ENCODE data around the gene MUSK. TPM values are rescaled to one million over a fixed set of nuclear protein-coding genes. Genes with fewer than 3 reads are reported as not detected.

MUSK gene
- polyA plus RNA-seq, result 0.03 TPM in 1 of 3 replicates, not detected in the others
- not detected for polyA plus RNA-seq (2011; ENCODE audit: low read depth)
- polyA plus RNA-seq (2011; cell fraction: cytosol; rRNA removed), result not detected in 2 replicates
- polyA plus RNA-seq (2011; cell fraction: nucleus; rRNA removed), result not detected in 2 replicates
- not detected in 2 replicates for polyA plus RNA-seq (2012; ENCODE audit: low replicate concordance)
- polyA minus RNA-seq, result not detected in 3 replicates
- polyA minus RNA-seq (2011; cell fraction: cytosol; rRNA and poly(A)+ RNA removed), result not detected
- polyA minus RNA-seq (2011; cell fraction: nucleus; rRNA and poly(A)+ RNA removed), result not detected in 2 replicates

DNA sequence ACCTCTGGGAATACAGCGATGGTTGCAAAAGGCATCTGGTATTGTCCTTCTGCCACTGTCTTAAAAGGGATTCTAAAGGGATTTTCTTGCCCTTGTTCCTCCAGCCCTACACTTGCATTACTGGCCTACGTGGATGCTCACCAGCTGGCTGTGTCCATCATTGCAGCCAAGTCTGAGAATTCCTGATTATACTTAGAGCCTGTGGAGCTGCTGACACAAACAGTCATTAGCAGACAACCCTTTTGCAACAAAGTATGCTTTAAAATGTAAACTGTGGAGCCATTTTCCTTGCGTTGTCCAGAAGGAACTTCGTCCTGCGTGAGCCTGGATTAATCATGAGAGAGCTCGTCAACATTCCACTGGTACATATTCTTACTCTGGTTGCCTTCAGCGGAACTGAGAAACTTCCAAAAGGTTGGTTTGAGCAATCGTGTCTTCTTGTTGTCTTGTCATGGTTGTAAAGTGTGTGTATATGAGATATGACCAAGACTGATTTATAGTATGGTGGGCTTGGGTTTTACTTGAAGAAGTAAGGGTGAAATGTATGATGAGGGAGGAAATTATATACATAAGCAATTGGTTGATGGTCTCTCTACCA lies at the start of gene MUSK:
Gene MUSK (plus strand): TSS at position 222 of the 598 bp plus-strand sequence. CDS start 114 bp downstream, at position 336.
- peaks cover 7% of the 10 kb centered on the region for H3K4me1 ChIP-seq (ENCODE audit: control insufficient read depth, extremely low read depth, insufficient read depth, low read length)
- H3K4me2 ChIP-seq (ENCODE audit: control insufficient read depth, extremely low read depth, insufficient read depth, low read depth, low read length), result peak within 1 kb of the TSS; percentile 53
- no peaks in the 10 kb centered on the region for H3K9me1 ChIP-seq (ENCODE audit: control insufficient read depth, extremely low read depth, insufficient read depth, low read length)
- no peaks in the 10 kb centered on the region for H4K20me1 ChIP-seq (ENCODE audit: control insufficient read depth, extremely low read depth, insufficient read depth, low read length)
- no peak within 1 kb of the TSS for H3K9ac ChIP-seq (ENCODE audit: control insufficient read depth, extremely low read depth, insufficient read depth, low read length)
- no peak for TF ChIP-seq EZH2 (IDR thresholded peaks at IDR 0.05; ENCODE audit: low read length)
- TF ChIP-seq, protein P1, sequence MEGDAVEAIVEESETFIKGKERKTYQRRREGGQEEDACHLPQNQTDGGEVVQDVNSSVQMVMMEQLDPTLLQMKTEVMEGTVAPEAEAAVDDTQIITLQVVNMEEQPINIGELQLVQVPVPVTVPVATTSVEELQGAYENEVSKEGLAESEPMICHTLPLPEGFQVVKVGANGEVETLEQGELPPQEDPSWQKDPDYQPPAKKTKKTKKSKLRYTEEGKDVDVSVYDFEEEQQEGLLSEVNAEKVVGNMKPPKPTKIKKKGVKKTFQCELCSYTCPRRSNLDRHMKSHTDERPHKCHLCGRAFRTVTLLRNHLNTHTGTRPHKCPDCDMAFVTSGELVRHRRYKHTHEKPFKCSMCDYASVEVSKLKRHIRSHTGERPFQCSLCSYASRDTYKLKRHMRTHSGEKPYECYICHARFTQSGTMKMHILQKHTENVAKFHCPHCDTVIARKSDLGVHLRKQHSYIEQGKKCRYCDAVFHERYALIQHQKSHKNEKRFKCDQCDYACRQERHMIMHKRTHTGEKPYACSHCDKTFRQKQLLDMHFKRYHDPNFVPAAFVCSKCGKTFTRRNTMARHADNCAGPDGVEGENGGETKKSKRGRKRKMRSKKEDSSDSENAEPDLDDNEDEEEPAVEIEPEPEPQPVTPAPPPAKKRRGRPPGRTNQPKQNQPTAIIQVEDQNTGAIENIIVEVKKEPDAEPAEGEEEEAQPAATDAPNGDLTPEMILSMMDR (optimal IDR thresholded peaks at IDR 0.05 in 1 of 3, IDR thresholded peaks at IDR 0.05 in 1 of 3, conservative IDR thresholded peaks at IDR 0.05 in 1 of 3; ENCODE audit: extremely low read depth in 1 of 3, insufficient read depth in 2 of 3, low read length in 3 of 3), result no peak
- no peak for FAIRE-seq
- no peaks in the 10 kb centered on the region for H3K9me3 ChIP-seq (ENCODE audit: control insufficient read depth, low read depth, low read length)
- no peak within 1 kb of the TSS for H2AFZ ChIP-seq (ENCODE audit: control insufficient read depth, low read length)
- H3K27me3 ChIP-seq (ENCODE audit: control insufficient read depth, extremely low read depth, insufficient read depth, low read length), result no peaks in the 10 kb centered on the region
- dilution Hi-C loops (cut with MboI; ENCODE audit: extremely low pct_ligation_motif_present, low sequenced_read_pairs), result no loop called here
- H3K36me3 ChIP-seq (ENCODE audit: control insufficient read depth in 2 of 2, extremely low read depth in 1 of 2, insufficient read depth in 2 of 2, low read length in 2 of 2), result no peaks in the 10 kb centered on the region
- no peaks in the 10 kb centered on the region for H3K79me2 ChIP-seq (ENCODE audit: control insufficient read depth, insufficient read depth, low read length)
- no peak within 1 kb of the TSS for H3K4me3 ChIP-seq (ENCODE audit: control insufficient read depth in 2 of 3, extremely low read depth in 1 of 3, insufficient read depth in 2 of 3, low read depth in 1 of 3, low read length in 3 of 3)
- DNase-seq (ENCODE audit: low read depth, low spot score), result no peak
- no peak within 1 kb of the TSS for H3K27ac ChIP-seq (ENCODE audit: control insufficient read depth, insufficient read depth, low read length)

DNA sequence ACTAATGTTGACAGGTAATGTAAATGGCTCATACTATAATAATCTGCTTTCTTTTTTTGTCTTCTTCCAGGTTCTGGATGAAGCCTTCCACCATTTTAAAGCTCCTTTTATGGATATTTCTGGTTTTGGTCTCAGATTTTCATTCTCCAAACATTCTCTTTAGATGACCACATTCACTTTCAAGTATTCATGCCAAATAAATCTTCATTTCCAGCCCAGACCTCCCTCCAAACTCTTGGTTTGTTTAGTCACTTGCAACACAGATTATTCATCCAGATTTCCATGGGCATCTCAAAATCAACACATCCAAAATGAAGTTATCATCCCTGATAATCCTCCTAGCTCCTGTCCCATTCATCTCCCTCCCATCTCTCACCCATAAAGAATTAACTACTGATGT lies 48.8 kb upstream of the MUSK start:
- H3K9ac ChIP-seq (ENCODE audit: control insufficient read depth, extremely low read depth, insufficient read depth, low read length), result no peak overlapping the region
- FAIRE-seq, result no peak
- no peak for DNase-seq (ENCODE audit: low read depth, low spot score)
- H2AFZ ChIP-seq (ENCODE audit: control insufficient read depth, low read length), result no peak overlapping the region
- no peak overlapping the region for H3K4me3 ChIP-seq (ENCODE audit: control insufficient read depth in 2 of 3, extremely low read depth in 1 of 3, insufficient read depth in 2 of 3, low read depth in 1 of 3, low read length in 3 of 3)
- no peaks in the 10 kb centered on the region for H3K79me2 ChIP-seq (ENCODE audit: control insufficient read depth, insufficient read depth, low read length)
- H3K27me3 ChIP-seq (ENCODE audit: control insufficient read depth, extremely low read depth, insufficient read depth, low read length), result no peaks in the 10 kb centered on the region
- H3K36me3 ChIP-seq (ENCODE audit: control insufficient read depth in 2 of 2, extremely low read depth in 1 of 2, insufficient read depth in 2 of 2, low read length in 2 of 2), result no peaks in the 10 kb centered on the region
- no peak for TF ChIP-seq EZH2 (IDR thresholded peaks at IDR 0.05; ENCODE audit: low read length)
- TF ChIP-seq, protein P1 (optimal IDR thresholded peaks at IDR 0.05 in 1 of 3, IDR thresholded peaks at IDR 0.05 in 1 of 3, conservative IDR thresholded peaks at IDR 0.05 in 1 of 3; ENCODE audit: extremely low read depth in 1 of 3, insufficient read depth in 2 of 3, low read length in 3 of 3), result no peak
- H3K4me2 ChIP-seq (ENCODE audit: control insufficient read depth, extremely low read depth, insufficient read depth, low read depth, low read length), result no peak overlapping the region
- H3K27ac ChIP-seq (ENCODE audit: control insufficient read depth, insufficient read depth, low read length), result no peak overlapping the region
- no peaks in the 10 kb centered on the region for H3K9me3 ChIP-seq (ENCODE audit: control insufficient read depth, low read depth, low read length)
- H3K9me1 ChIP-seq (ENCODE audit: control insufficient read depth, extremely low read depth, insufficient read depth, low read length), result no peaks in the 10 kb centered on the region
- H3K4me1 ChIP-seq (ENCODE audit: control insufficient read depth, extremely low read depth, insufficient read depth, low read length), result no peaks in the 10 kb centered on the region
- dilution Hi-C loops (cut with MboI; ENCODE audit: extremely low pct_ligation_motif_present, low sequenced_read_pairs), result loop anchor here (10.0 kb wide), 1 partner anchor 425 kb away; no protein-coding TSS in a partner anchor
- no peaks in the 10 kb centered on the region for H4K20me1 ChIP-seq (ENCODE audit: control insufficient read depth, extremely low read depth, insufficient read depth, low read length)

All from keratinocyte (primary cell).